Body of pancreas (tissue), 4 donors: ENCODE measurements around the gene GULP1. TPM values are rescaled to one million over a fixed set of nuclear protein-coding genes. Genes with fewer than 3 reads are reported as not detected.

Experiments used
- ATAC-seq: fragments of 150-250 bp; one replicate; pipeline ENCODE4 v1.9.1; 2016
- DNase-seq, 4 donors: peaks; one replicate each; pipeline ENCODE4 v3.0.0-alpha.2; 2019
- H3K27ac ChIP-seq, 4 donors: fragments of 200-600 bp; sonication (generic); 1 replicate in 3 of 4; 2 replicates in 1 of 4; pipeline versions ENCODE4 v1.5.1 to v1.6.1; 2016 to 2019; ENCODE audit warnings: mild to moderate bottlenecking in 1 of 4, mixed read lengths in 1 of 4, moderate library complexity in 1 of 4
- H3K27me3 ChIP-seq, 2 donors: fragments of 200-600 bp; sonication (generic); one replicate each; pipeline ENCODE4 v1.6.0; 2016; ENCODE audit warnings: mild to moderate bottlenecking in 1 of 2
- H3K36me3 ChIP-seq, 2 donors: fragments of 200-600 bp; sonication (generic); replicated peaks in 1 of 2; 2 replicates each; pipeline ENCODE4 v1.5.1; 2016; ENCODE audit warnings: low read depth in 2 of 2; ENCODE audit not compliant: insufficient read depth in 1 of 2
- H3K4me1 ChIP-seq: fragments of 200-600 bp; sonication (generic); one replicate; pipeline ENCODE4 v1.6.0; 2016
- H3K4me3 ChIP-seq, 2 donors: fragments of 200-600 bp; sonication (generic); 1 replicate in 1 of 2; 2 replicates in 1 of 2; pipeline ENCODE4 v1.5.1; 2016 to 2019
- H3K9me3 ChIP-seq, 3 donors: fragments of 200-600 bp; sonication (generic); 1 replicate in 2 of 3; 2 replicates in 1 of 3; pipeline ENCODE4 v1.5.1; 2016
- CTCF ChIP-seq, 7 experiments: fragments of 450-650 bp in 4 of 7; fragments of 200-600 bp in 3 of 7; sonication (generic) in 3 of 7; IDR thresholded peaks; one replicate each; pipeline ENCODE4 v1.5.1; 2016 to 2019; ENCODE audit warnings: antibody characterized with exemption in 7 of 7
- POLR2A ChIP-seq, 3 donors: fragments of 450-650 bp; IDR thresholded peaks; one replicate each; pipeline ENCODE4 v1.6.1; 2016; ENCODE audit warnings: antibody characterized with exemption in 3 of 3, mild to moderate bottlenecking in 2 of 3
- WGBS, 2 donors: methylation state at CpG; one replicate each; pipeline ENCODE4 v1.1.5; 2017; 5-methylcytosine and 5-hydroxymethylcytosine counted together
- intact Hi-C: fragments of 100-400 bp; cut with DNase I; formaldehyde crosslinking; loops from one replicate; pipeline ENCODE4 v1.15.1; 2023
- total RNA-seq, 2 donors: library from RNA; depleted of rRNA; stranded (reverse); fragments of >200 nt; gene quantifications; one replicate each; pipeline ENCODE4 v1.1.0, GENCODE V29; 2016

GULP1 gene
- total RNA-seq, 2 donors from 2014 or later: 24.7 to 50.3 TPM

- no peaks in the 10 kb centered on the region for H3K27me3 ChIP-seq
- H3K4me3 ChIP-seq: no peak overlapping the region
- H3K36me3 ChIP-seq: no peaks in the 10 kb centered on the region
- no peak for ATAC-seq
- peaks cover 17% of the 10 kb centered on the region for H3K4me1 ChIP-seq
- no peak for DNase-seq
- H3K9me3 ChIP-seq: no peaks in the 10 kb centered on the region
- no peak overlapping the region for H3K27ac ChIP-seq
- intact Hi-C loops: loop anchor here (5.0 kb wide), 1 partner anchor 33 kb away; no protein-coding TSS in a partner anchor
- no peak for TF ChIP-seq POLR2A (IDR thresholded peaks at IDR 0.05)
- TF ChIP-seq CTCF (IDR thresholded peaks at IDR 0.05): no peak
Measured at GRCh38 chr2:188365058-188365641, 73.5 kb downstream of the GULP1 start.

DNA sequence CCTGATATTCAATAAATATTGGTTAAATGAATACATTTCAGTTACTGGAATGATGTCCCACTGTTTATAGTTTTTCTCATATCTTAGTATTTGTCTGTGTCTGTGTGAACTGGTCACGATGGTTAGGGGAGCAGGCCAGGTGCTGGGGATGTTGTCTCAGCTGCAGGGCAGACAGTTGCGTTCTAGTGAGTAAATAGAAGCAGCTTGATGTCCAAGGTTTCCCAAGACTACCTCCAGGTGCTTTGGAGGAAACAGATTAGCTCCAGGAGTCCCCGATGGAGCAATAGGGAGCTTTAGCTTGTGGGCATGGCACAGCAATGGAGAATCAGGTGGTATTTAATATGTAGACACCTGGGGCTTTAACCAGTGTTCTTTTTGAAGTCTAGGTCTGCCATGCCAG lies 75.5 kb downstream of the GULP1 start:
- Histone ChIP-seq H3K4me1 (peaks cover 17% of the 10 kb centered on the region), H3K9me3 (no peaks in the 10 kb centered on the region), H3K36me3 (no peaks in the 10 kb centered on the region), H3K27ac (no peak overlapping the region), H3K4me3 (no peak overlapping the region), H3K27me3 (no peaks in the 10 kb centered on the region)
- WGBS, 2 donors: 27 to 54% methylated on average over 3 of the region's 3 CpGs
- no peak for TF ChIP-seq POLR2A (IDR thresholded peaks at IDR 0.05)
- no peak for TF ChIP-seq CTCF (IDR thresholded peaks at IDR 0.05)
- peak; percentile 71 for ATAC-seq
- intact Hi-C loops: loop anchor here (5.0 kb wide), 1 partner anchor 35 kb away; no protein-coding TSS in a partner anchor
- DNase-seq: peak; percentile 24 to 56 (median 33)

GRCh38 chr2:188369365-188369764 lies 77.7 kb downstream of the GULP1 start:
- no peak overlapping the region for H3K4me3 ChIP-seq
- no peak overlapping the region for H3K27ac ChIP-seq
- 15 to 24% methylated on average over 3 of the region's 3 CpGs for WGBS, 2 donors

DNA sequence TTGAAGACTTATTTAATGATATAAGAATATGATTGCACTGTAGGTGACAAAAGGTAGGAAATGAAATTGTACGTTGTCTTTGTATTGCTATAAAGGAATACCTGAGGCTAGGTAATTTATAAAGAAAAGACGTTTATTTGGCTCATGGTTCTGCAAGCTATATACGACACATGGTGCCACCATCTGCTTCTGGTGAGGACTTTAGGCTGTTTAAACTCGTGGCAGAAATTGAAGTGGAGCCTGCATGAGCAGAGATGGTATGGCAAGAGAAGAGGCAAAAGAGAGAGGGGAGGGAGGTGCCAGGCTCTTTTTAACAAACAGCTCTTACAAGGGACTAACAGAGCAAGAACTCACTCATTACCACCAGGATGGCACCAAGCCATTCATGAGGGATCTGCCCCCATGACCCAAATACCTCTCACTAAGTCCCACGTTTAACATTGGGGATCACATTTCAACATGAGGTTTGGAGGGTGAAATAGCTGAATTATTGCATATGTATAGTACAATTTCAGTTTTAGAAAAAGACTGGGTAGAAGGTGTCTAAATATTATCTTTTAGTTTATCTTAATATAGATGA lies 86.8 kb downstream of the GULP1 start:
- intact Hi-C loops: no loop called here

More at GRCh38 chr2:188369365-188369764, 77.7 kb downstream of the GULP1 start:
- no peak for TF ChIP-seq POLR2A (IDR thresholded peaks at IDR 0.05)
- peak; percentile 26 to 65 (median 55) for TF ChIP-seq CTCF (IDR thresholded peaks at IDR 0.05)
- intact Hi-C loops: loop anchor here (5.0 kb wide), 1 partner anchor 37 kb away; no protein-coding TSS in a partner anchor
- Histone ChIP-seq H3K9me3 (no peaks in the 10 kb centered on the region), H3K4me1 (peaks cover 12% of the 10 kb centered on the region), H3K27me3 (no peaks in the 10 kb centered on the region), H3K36me3 (no peaks in the 10 kb centered on the region)
- DNase-seq (peak; percentile 31 to 54 (median 42)), ATAC-seq (peak; percentile 85)

More for the DNA sequence above, 86.8 kb downstream of the GULP1 start:
- no peak for TF ChIP-seq CTCF (IDR thresholded peaks at IDR 0.05)
- TF ChIP-seq POLR2A (IDR thresholded peaks at IDR 0.05): no peak
- H3K36me3 ChIP-seq: no peaks in the 10 kb centered on the region
- no peak for ATAC-seq
- no peaks in the 10 kb centered on the region for H3K27me3 ChIP-seq
- WGBS, 2 donors: 80 to 86% methylated on average over 5 of the region's 5 CpGs
- no peaks in the 10 kb centered on the region for H3K9me3 ChIP-seq
- H3K4me1 ChIP-seq: peaks cover 16% of the 10 kb centered on the region
- DNase-seq: no peak
- no peak overlapping the region for H3K27ac ChIP-seq
- no peak overlapping the region for H3K4me3 ChIP-seq
